GM13976 (cell line): ENCODE results near the gene RYR1.
"Not testable (repeated sequence)": the region's sequence is repeated elsewhere in the genome, so short reads cannot be mapped to it uniquely, and the experiment has no call there.

ENCODE experiments used
- DNase-seq: peaks from one replicate; pipeline ENCODE4 v3.0.0; 2012; ENCODE audit warnings: low spot score
- in situ Hi-C: fragments of 300-500 bp; cut with MboI; formaldehyde crosslinking; loops from one replicate; pipeline ENCODE4 v1.12.0; 2022; ENCODE audit warnings: low sequenced_read_pairs, mixed read lengths, inconsistent platforms; ENCODE audit not compliant: unreplicated experiment
- TF ChIP-seq, protein P1 (sequence below): IDR thresholded peaks from 2 replicates; pipeline ENCODE4 v1.5.1; 2012; ENCODE audit warnings: borderline replicate concordance, mild to moderate bottlenecking; ENCODE audit not compliant: insufficient read depth; ENCODE audit errors: extremely low read depth, missing control alignments, control extremely low read depth

The RYR1 gene

DNA sequence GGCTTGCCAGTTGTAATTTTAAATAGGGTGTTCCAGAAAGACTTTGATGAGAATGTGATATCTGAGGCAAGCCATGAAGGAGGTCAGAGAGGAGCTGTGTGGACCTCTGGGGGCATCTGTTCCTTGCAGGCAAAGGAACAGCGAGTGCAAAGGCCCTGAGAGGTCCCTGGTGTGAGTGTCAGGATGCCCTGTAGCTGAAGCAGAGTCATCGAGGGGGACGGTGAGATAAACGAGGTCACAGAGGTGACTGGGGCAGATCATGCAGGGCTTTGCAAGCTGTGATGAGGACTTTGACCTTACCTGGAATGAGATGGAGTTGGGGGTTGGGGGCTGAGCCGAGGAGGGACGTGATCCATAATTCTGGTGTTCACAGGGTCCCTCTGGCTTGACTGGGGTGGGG, 75.0 kb downstream of the RYR1 start:
- in situ Hi-C loops: no loop called here
- TF ChIP-seq, protein P1, sequence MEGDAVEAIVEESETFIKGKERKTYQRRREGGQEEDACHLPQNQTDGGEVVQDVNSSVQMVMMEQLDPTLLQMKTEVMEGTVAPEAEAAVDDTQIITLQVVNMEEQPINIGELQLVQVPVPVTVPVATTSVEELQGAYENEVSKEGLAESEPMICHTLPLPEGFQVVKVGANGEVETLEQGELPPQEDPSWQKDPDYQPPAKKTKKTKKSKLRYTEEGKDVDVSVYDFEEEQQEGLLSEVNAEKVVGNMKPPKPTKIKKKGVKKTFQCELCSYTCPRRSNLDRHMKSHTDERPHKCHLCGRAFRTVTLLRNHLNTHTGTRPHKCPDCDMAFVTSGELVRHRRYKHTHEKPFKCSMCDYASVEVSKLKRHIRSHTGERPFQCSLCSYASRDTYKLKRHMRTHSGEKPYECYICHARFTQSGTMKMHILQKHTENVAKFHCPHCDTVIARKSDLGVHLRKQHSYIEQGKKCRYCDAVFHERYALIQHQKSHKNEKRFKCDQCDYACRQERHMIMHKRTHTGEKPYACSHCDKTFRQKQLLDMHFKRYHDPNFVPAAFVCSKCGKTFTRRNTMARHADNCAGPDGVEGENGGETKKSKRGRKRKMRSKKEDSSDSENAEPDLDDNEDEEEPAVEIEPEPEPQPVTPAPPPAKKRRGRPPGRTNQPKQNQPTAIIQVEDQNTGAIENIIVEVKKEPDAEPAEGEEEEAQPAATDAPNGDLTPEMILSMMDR: no peak
- DNase-seq: no peak

DNA sequence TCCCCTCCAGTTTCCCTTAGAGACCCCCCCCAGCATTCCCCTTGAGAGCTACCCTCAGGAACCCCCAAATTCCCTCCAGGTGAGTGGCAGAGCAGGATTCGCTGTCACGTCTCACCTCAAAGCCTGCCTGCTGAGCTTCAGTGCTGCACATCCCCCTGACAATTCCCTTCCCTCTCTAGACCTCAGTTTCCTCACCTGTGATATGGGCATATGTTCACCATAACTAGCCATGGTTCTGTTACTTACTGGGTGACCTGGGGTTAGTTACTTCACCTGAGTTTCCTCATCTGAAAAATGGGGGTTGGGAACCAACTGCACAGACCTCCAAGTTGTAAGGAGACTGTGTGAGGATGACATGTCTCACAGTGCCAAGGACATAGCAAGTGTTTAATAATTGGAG, 75.5 kb downstream of the RYR1 start:
- in situ Hi-C loops: no loop called here
- TF ChIP-seq, protein P1: no peak

DNA sequence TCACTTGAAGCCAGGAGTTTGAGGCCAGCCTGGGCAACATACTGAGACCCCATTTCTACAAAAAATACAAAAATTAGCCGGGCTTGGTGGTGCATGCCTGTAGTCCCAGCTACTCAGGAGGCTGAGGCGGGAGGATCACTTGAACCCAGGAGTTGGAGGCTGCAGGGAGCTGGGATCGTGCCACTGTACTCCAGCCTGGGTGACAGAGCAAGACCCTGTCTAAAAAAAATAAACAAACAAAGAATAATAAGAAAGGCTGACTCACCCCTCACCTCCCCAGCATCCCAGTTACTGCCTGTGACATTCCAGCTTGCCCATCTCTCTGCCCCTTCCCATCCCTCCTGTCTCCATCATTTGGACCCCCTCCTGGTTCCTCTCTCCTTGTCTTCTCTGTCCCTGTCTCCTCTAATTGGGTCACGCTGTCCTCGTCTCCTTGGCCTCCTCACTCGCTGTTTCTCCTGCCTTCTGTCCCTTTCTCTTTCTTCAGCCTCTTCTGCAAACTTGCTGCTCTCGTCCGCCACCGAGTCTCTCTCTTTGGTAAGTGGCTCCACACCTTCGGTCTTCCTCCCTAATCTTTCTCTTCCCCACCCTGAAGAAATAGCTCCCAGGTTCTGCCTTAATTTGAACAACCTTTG, 77.7 kb downstream of the RYR1 start:
- in situ Hi-C loops: no loop called here
- TF ChIP-seq, protein P1: no peak
- no peak for DNase-seq

More for the DNA sequence above, 75.5 kb downstream of the RYR1 start:
- DNase-seq: no peak

DNA sequence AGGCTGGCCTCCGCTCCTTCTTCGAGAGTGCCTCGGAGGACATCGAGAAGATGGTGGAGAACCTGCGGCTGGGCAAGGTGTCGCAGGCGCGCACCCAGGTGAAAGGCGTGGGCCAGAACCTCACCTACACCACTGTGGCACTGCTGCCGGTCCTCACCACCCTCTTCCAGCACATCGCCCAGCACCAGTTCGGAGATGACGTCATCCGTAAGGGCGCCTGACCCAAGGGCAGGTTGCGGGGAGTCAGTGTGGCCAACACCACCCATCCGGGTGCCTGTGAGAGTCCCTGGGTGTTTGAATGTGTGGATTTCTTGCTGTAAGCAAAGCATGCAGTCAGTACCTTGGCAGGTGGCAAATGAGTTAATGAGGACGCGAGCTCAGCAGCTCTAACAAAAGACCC, 78.8 kb downstream of the RYR1 start:
- DNase-seq: no peak
- in situ Hi-C loops: no loop called here
- TF ChIP-seq, protein P1: no peak

DNA sequence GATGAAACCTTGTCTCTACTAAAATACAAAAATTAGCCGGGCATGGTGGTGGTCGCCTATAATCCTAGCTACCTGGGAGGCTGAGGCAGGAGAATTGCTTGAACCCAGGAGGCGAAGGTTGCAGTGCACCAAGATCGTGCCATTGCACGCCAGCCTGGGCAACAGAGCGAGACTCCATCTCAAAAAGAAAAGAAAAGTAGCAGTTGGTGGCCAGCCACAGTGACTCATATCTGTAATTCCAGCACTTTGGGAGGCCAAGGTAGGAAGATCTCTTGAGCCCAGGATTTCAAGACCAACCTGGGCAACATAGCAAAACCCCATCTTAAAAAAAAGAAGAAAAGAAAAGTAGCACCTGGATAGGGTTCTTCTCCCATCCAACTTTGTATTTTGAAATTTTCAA, 79.7 kb downstream of the RYR1 start:
- DNase-seq, in situ Hi-C loops: not testable (repeated sequence)

DNA sequence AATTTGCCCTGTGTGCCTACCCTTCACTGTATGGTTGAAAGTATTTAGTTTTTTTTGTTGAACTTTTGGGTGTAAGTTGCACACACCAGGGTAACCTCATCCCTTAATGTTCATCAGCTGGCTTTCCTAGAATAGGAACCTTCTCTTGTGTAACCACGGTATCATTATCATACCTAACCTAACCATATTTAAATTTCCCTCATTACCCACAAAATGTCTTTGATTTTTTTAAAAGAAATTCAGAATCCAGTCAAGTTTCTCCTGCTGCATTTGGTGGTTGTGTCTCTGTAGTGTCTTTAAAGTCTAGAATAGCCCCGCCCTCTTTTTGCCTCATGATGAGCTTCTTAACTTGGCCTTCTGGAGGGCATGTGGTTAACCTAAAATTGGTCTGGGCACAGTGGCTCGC, 80.3 kb downstream of the RYR1 start:
- DNase-seq: no peak
- in situ Hi-C loops: no loop called here

More for the DNA sequence above, 80.3 kb downstream of the RYR1 start:
- TF ChIP-seq, protein P1: no peak
